ENCODE measurements around the gene TRAPPC2.
A peak's percentile ranks its signal among the peaks of the same experiment; 100 is the strongest.
"Not testable (repeated sequence)": the region's sequence is repeated elsewhere in the genome, so short reads cannot be mapped to it uniquely, and the experiment has no call there.

The TRAPPC2 gene

GRCh38 chrX:13689741-13690211 lies 44.6 kb downstream of the TRAPPC2 start:
- H3K36me3 ChIP-seq (ENCODE audit: control insufficient read depth, insufficient read depth, low read length) = no peaks in the 10 kb centered on the region
- H3K4me3 ChIP-seq (ENCODE audit: extremely low read depth, insufficient read depth, low read length, poor library complexity, severe bottlenecking) = peak overlapping the region; percentile 62
- peak overlapping the region; percentile 84 for H3K27ac ChIP-seq (ENCODE audit: low read depth, low read length, severe bottlenecking)
- WGBS, 2 experiments (ENCODE audit: insufficient coverage in 2 of 2) = 0% methylated on average over 6 of the region's 16 CpGs; no CpG with 5 or more reads in 1 of the 2 experiments
- H3K4me1 ChIP-seq (ENCODE audit: control insufficient read depth, insufficient read depth, low read length, poor library complexity, severe bottlenecking) = peaks cover 27% of the 10 kb centered on the region
- no peaks in the 10 kb centered on the region for H3K9me3 ChIP-seq (ENCODE audit: control insufficient read depth, low read length)

DNA sequence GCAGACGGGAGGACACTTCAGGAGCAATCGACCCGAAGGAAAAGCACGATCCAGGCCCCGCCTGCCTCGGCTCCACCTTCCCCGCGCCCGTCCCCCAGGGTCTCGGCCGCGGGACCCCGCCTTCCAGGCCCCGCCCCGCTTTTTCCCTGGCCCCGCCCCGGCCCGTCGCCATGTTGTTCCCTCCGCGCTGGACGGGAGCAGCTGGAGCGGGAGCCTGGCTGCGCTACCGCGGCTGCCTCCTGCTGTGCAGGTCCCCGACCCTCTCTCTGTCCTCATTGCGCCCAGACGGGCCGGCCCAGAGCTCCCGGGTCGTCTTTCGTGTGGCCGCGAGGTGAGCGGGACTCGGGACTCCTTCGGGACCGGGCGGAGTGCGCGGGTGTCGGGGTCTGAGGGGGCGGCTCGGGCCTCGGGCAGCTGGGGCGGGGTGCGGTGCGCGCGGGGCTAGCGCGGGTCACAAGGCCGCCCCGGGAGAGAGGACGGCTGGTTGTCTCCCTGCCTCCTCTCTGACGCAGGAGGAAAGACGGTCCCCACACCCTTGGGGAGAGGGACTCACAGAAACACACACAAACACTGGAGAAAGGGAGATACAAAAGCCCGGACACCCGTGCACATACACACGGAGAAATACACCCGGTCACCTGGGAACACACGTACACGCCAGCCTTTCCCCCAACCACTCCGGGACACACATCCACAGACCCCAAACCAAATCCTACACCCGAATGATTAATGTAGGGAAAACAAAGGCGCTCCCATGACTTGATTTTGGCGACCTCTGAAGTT lies 45.3 kb downstream of the TRAPPC2 start, which contains the start of gene RAB9A:
TSS of gene RAB9A (plus strand) at position 171 of the 783 bp plus-strand sequence. CDS start 19,619 bp downstream, outside the sequence.
- Histone ChIP-seq H3K9me3 (ENCODE audit: control insufficient read depth, low read length) (no peaks in the 10 kb centered on the region), H3K4me1 (ENCODE audit: control insufficient read depth, insufficient read depth, low read length, poor library complexity, severe bottlenecking) (peaks cover 22% of the 10 kb centered on the region), H3K27ac (ENCODE audit: low read depth, low read length, severe bottlenecking) (peak within 1 kb of the TSS; percentile 84), H3K36me3 (ENCODE audit: control insufficient read depth, insufficient read depth, low read length) (no peaks in the 10 kb centered on the region), H3K4me3 (ENCODE audit: extremely low read depth, insufficient read depth, low read length, poor library complexity, severe bottlenecking) (peak within 1 kb of the TSS; percentile 62)
- 0 to 2% methylated on average over 8 to 9 of the region's 68 CpGs for WGBS, 2 experiments (ENCODE audit: insufficient coverage in 2 of 2)

DNA sequence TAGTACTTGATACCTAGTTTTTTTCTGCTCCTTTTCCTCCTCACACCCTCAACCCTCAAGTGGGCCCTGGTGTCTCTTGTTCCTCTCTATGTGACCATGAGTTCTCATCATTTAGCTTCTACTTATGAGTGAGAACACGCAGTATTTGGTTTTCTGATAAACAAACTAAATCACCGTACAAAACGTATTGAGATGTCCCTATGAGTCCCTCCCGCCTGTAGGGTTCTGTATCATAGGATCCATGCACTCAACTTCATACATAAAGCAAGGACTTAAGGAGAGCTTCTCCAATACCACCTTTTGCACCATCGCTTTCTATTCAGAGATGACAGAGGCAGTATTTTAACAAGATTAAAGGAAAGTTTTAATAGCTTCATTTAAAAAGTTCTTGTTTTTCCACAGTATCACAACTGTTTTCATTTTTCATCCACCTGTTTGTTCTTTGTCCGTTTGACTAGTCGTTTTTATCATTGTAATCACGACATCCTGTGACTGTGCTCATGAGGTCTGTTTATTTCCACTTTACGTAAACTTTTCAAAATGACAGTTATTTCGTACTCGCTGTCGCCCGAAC lies 45.9 kb downstream of the TRAPPC2 start:
- WGBS, 2 experiments (ENCODE audit: insufficient coverage in 2 of 2) = 0 to 12% methylated on average over 1 to 7 of the region's 13 CpGs
- Histone ChIP-seq H3K4me3 (ENCODE audit: extremely low read depth, insufficient read depth, low read length, poor library complexity, severe bottlenecking) (peak overlapping the region; percentile 62), H3K36me3 (ENCODE audit: control insufficient read depth, insufficient read depth, low read length) (no peaks in the 10 kb centered on the region), H3K4me1 (ENCODE audit: control insufficient read depth, insufficient read depth, low read length, poor library complexity, severe bottlenecking) (peaks cover 15% of the 10 kb centered on the region), H3K27ac (ENCODE audit: low read depth, low read length, severe bottlenecking) (no peak overlapping the region), H3K9me3 (ENCODE audit: control insufficient read depth, low read length) (no peaks in the 10 kb centered on the region)

GRCh38 chrX:13687203-13687602 lies 47.2 kb downstream of the TRAPPC2 start:
- Histone ChIP-seq H3K4me1 (ENCODE audit: control insufficient read depth, insufficient read depth, low read length, poor library complexity, severe bottlenecking) (peaks cover 6% of the 10 kb centered on the region), H3K36me3 (ENCODE audit: control insufficient read depth, insufficient read depth, low read length) (no peaks in the 10 kb centered on the region), H3K9me3 (ENCODE audit: control insufficient read depth, low read length) (no peaks in the 10 kb centered on the region), H3K27ac (ENCODE audit: low read depth, low read length, severe bottlenecking) (no peak overlapping the region), H3K4me3 (ENCODE audit: extremely low read depth, insufficient read depth, low read length, poor library complexity, severe bottlenecking) (no peak overlapping the region)
- no CpG with 5 or more reads among the region's 1 CpG for WGBS, 2 experiments (ENCODE audit: insufficient coverage in 2 of 2)

DNA sequence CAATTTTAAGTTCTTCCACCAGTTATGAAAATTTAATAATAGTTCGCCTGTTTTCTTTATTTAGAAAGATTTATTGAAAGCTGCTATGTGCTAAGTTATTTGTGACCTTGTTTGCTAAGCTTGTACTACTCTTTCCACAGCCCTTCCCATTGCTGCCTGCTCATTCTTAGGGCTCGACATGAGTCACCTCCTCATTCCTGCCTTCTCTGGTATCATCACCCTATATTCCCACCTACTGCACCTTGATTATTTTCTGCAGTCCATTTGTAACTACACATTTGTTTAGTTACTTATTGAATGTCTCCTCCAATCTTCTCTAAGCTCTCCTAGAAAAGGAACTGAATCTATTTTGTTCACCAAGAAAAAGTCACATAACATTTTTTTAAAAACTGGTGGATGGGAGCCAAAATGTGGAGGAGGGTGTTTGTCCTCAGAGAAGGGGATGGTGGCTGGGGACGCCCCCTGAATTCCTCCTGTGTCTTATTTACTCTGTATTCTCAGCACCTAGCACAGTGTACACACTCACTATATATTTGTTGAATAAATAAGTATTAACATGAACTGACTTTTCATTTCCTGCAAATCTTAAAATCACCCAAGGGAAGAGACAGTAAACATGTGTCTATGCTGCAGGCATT lies 49.2 kb downstream of the TRAPPC2 start:
- Histone ChIP-seq H3K36me3 (ENCODE audit: control insufficient read depth, insufficient read depth, low read length) (no peaks in the 10 kb centered on the region), H3K27ac (ENCODE audit: low read depth, low read length, severe bottlenecking) (no peak overlapping the region), H3K9me3 (ENCODE audit: control insufficient read depth, low read length) (no peaks in the 10 kb centered on the region), H3K4me3 (ENCODE audit: extremely low read depth, insufficient read depth, low read length, poor library complexity, severe bottlenecking) (no peak overlapping the region), H3K4me1 (ENCODE audit: control insufficient read depth, insufficient read depth, low read length, poor library complexity, severe bottlenecking) (no peaks in the 10 kb centered on the region)
- WGBS, 2 experiments (ENCODE audit: insufficient coverage in 2 of 2) = 86% methylated on average over 1 of the region's 3 CpGs; no CpG with 5 or more reads in 1 of the 2 experiments

- Histone ChIP-seq H3K9me3 (ENCODE audit: control insufficient read depth, low read length) (no peaks in the 10 kb centered on the region), H3K36me3 (ENCODE audit: control insufficient read depth, insufficient read depth, low read length) (no peaks in the 10 kb centered on the region), H3K27ac (ENCODE audit: low read depth, low read length, severe bottlenecking) (no peak overlapping the region), H3K4me3 (ENCODE audit: extremely low read depth, insufficient read depth, low read length, poor library complexity, severe bottlenecking) (no peak overlapping the region), H3K4me1 (ENCODE audit: control insufficient read depth, insufficient read depth, low read length, poor library complexity, severe bottlenecking) (no peaks in the 10 kb centered on the region)
- WGBS, 2 experiments (ENCODE audit: insufficient coverage in 2 of 2) = 78 to 100% methylated on average over 1 to 2 of the region's 4 CpGs
Observed at GRCh38 chrX:13684361-13684760, 50.1 kb downstream of the TRAPPC2 start.

GRCh38 chrX:13681595-13681994 lies 52.8 kb downstream of the TRAPPC2 start:
- no peaks in the 10 kb centered on the region for H3K36me3 ChIP-seq (ENCODE audit: control insufficient read depth, insufficient read depth, low read length)
- no peak overlapping the region for H3K27ac ChIP-seq (ENCODE audit: low read depth, low read length, severe bottlenecking)
- H3K9me3 ChIP-seq (ENCODE audit: control insufficient read depth, low read length) = no peaks in the 10 kb centered on the region
- H3K4me1 ChIP-seq (ENCODE audit: control insufficient read depth, insufficient read depth, low read length, poor library complexity, severe bottlenecking) = no peaks in the 10 kb centered on the region
- no CpG with 5 or more reads among the region's 7 CpGs for WGBS, 2 experiments (ENCODE audit: insufficient coverage in 2 of 2)
- H3K4me3 ChIP-seq (ENCODE audit: extremely low read depth, insufficient read depth, low read length, poor library complexity, severe bottlenecking) = no peak overlapping the region

DNA sequence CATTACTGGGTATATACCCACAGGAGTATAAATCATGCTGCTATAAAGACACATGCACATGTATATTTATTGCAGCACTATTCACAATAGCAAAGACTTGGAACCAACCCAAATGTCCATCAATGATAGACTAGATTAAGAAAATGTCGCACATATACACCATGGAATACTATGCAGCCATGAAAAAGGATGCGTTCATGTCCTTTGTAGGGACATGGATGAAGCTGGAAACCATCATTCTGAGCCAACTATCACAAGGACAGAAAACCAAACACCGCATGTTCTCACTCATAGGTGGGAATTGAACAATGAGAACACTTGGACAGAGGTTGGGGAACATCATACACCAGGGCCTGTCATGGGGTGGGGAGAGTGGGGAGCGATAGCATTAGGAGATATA lies 54.7 kb downstream of the TRAPPC2 start:
- not testable (repeated sequence) for H3K9me3 ChIP-seq (ENCODE audit: control insufficient read depth, low read length); H3K27ac ChIP-seq (ENCODE audit: low read depth, low read length, severe bottlenecking); H3K36me3 ChIP-seq (ENCODE audit: control insufficient read depth, insufficient read depth, low read length); H3K4me1 ChIP-seq (ENCODE audit: control insufficient read depth, insufficient read depth, low read length, poor library complexity, severe bottlenecking); H3K4me3 ChIP-seq (ENCODE audit: extremely low read depth, insufficient read depth, low read length, poor library complexity, severe bottlenecking)
- no CpG with 5 or more reads among the region's 4 CpGs for whole genome bisulfite sequencing, 2 experiments (ENCODE audit: insufficient coverage in 2 of 2)

GRCh38 chrX:13676885-13677284 lies 57.5 kb downstream of the TRAPPC2 start:
- Histone ChIP-seq H3K9me3 (ENCODE audit: control insufficient read depth, low read length) (no peaks in the 10 kb centered on the region), H3K27ac (ENCODE audit: low read depth, low read length, severe bottlenecking) (no peak overlapping the region), H3K36me3 (ENCODE audit: control insufficient read depth, insufficient read depth, low read length) (no peaks in the 10 kb centered on the region), H3K4me1 (ENCODE audit: control insufficient read depth, insufficient read depth, low read length, poor library complexity, severe bottlenecking) (no peaks in the 10 kb centered on the region), H3K4me3 (ENCODE audit: extremely low read depth, insufficient read depth, low read length, poor library complexity, severe bottlenecking) (no peak overlapping the region)

- Histone ChIP-seq H3K36me3 (ENCODE audit: control insufficient read depth, insufficient read depth, low read length) (no peaks in the 10 kb centered on the region), H3K4me1 (ENCODE audit: control insufficient read depth, insufficient read depth, low read length, poor library complexity, severe bottlenecking) (no peaks in the 10 kb centered on the region), H3K9me3 (ENCODE audit: control insufficient read depth, low read length) (no peaks in the 10 kb centered on the region), H3K27ac (ENCODE audit: low read depth, low read length, severe bottlenecking) (no peak overlapping the region), H3K4me3 (ENCODE audit: extremely low read depth, insufficient read depth, low read length, poor library complexity, severe bottlenecking) (no peak overlapping the region)
Observed at GRCh38 chrX:13673016-13673415, 61.4 kb downstream of the TRAPPC2 start.

GRCh38 chrX:13670197-13670596 lies 64.2 kb downstream of the TRAPPC2 start:
- WGBS, 2 experiments (ENCODE audit: insufficient coverage in 2 of 2) = 93 to 100% methylated on average over 2 to 4 of the region's 5 CpGs
- Histone ChIP-seq H3K27ac (ENCODE audit: low read depth, low read length, severe bottlenecking) (no peak overlapping the region), H3K36me3 (ENCODE audit: control insufficient read depth, insufficient read depth, low read length) (no peaks in the 10 kb centered on the region), H3K4me3 (ENCODE audit: extremely low read depth, insufficient read depth, low read length, poor library complexity, severe bottlenecking) (no peak overlapping the region), H3K4me1 (ENCODE audit: control insufficient read depth, insufficient read depth, low read length, poor library complexity, severe bottlenecking) (peaks cover 3% of the 10 kb centered on the region), H3K9me3 (ENCODE audit: control insufficient read depth, low read length) (no peaks in the 10 kb centered on the region)
